Kidney (tissue), 14 donors: Measurements from ENCODE around the gene RASGRP3. TPM values are rescaled to one million over a fixed set of nuclear protein-coding genes. Genes with fewer than 3 reads are reported as not detected.

Experiments used
- DNase-seq, 5 donors: peaks; one replicate each; pipeline ENCODE4 v3.0.0-alpha.2; 2013 to 2020
- FAIRE-seq: peaks from 2 replicates; lab custom pipeline; 2012; peaks lifted over from hg19 to GRCh38; lab: Jason Lieb, UNC
- H3K27ac ChIP-seq, 2 donors: one replicate each; pipeline ENCODE4 v1.7.0; 2013; ENCODE audit warnings: low read depth in 2 of 2, low read length in 2 of 2, inconsistent platforms in 1 of 2
- H3K27me3 ChIP-seq: one replicate; pipeline ENCODE4 v1.7.1; 2013; ENCODE audit warnings: low read length, inconsistent platforms; ENCODE audit not compliant: control insufficient read depth, insufficient read depth
- H3K36me3 ChIP-seq, 3 donors: one replicate each; pipeline versions ENCODE4 v1.7.0 to v1.7.1; 2013; ENCODE audit warnings: low read length in 3 of 3, control low read depth in 1 of 3, inconsistent platforms in 1 of 3; ENCODE audit not compliant: insufficient read depth in 3 of 3, control insufficient read depth in 2 of 3
- H3K4me1 ChIP-seq, 3 donors: one replicate each; pipeline versions ENCODE4 v1.7.0 to v1.7.1; 2013; ENCODE audit warnings: low read length in 3 of 3, inconsistent platforms in 1 of 3, low read depth in 1 of 3; ENCODE audit not compliant: control insufficient read depth in 2 of 3, insufficient read depth in 2 of 3
- H3K4me3 ChIP-seq, 3 donors: one replicate each; pipeline versions ENCODE4 v1.7.0 to v1.8.1; 2013; ENCODE audit warnings: low read length in 3 of 3, control low read depth in 1 of 3, inconsistent platforms in 1 of 3
- H3K9ac ChIP-seq, 3 donors: one replicate each; pipeline versions ENCODE4 v1.7.0 to v1.7.1; 2013; ENCODE audit warnings: low read length in 3 of 3, control low read depth in 1 of 3, inconsistent platforms in 1 of 3
- H3K9me3 ChIP-seq, 3 donors: one replicate each; pipeline versions ENCODE4 v1.7.0 to v1.7.1; 2013; ENCODE audit warnings: low read length in 3 of 3, control low read depth in 1 of 3, inconsistent platforms in 1 of 3; ENCODE audit not compliant: control insufficient read depth in 2 of 3, insufficient read depth in 1 of 3
- CTCF ChIP-seq: IDR thresholded peaks from 3 replicates; pipeline ENCODE4 v1.5.1; 2012; ENCODE audit warnings: mild to moderate bottlenecking, moderate library complexity, borderline replicate concordance; ENCODE audit not compliant: insufficient read depth; ENCODE audit errors: extremely low read depth
- intact Hi-C: fragments of 100-400 bp; cut with DNase I; formaldehyde crosslinking; loops from one replicate; pipeline ENCODE4 v1.11.1; 2022
- polyA plus RNA-seq: library from polyadenylated mRNA; stranded (reverse); fragments of 350-450 nt; fragmentation: Illumina TruSeq; extraction: RNeasy Lipid Tissue Mini Kit (QIAGEN cat#74804); gene quantifications from one replicate; pipeline ENCODE4 v1.2.3, GENCODE V29; 2014; ENCODE audit warnings: low read depth, low replicate concordance; ENCODE audit not compliant: insufficient read depth
- total RNA-seq: library from RNA; stranded (reverse); fragmentation: NEBNext Ultra II Directional; extraction: Animal tissue kit (Norgen Biotek cat#: 25700); gene quantifications from one replicate; pipeline ENCODE4 v1.2.1, GENCODE V29; 2021
- donor health status: control.
- donor health status: control.
- donor health status: control.
- donor health status: control.
- donor health status: control.
- donor health status: DM: yes; HTN: yes; CAD: no.
- donor health status: Normal renal cell carcinoma (clear cell type).

The RASGRP3 gene
- total and polyA plus RNA-seq, 2 donors from 2014 or later = 7.8 to 22.6 TPM

- FAIRE-seq = no peak
- no peak overlapping the region for H3K9ac ChIP-seq
- no peak for DNase-seq
- no peaks in the 10 kb centered on the region for H3K27me3 ChIP-seq
- intact Hi-C loops = no loop called here
- H3K36me3 ChIP-seq = no peaks in the 10 kb centered on the region
- H3K4me3 ChIP-seq = no peak overlapping the region
- peaks cover 0 to 4% (median 2%) of the 10 kb centered on the region in 3 donors for H3K9me3 ChIP-seq
- no peak for TF ChIP-seq CTCF
- no peak overlapping the region for H3K27ac ChIP-seq
- peaks cover 0 to 9% (median 5%) of the 10 kb centered on the region in 3 donors for H3K4me1 ChIP-seq
These were observed 12.5 kb downstream of the RASGRP3 start for GRCh38 chr2:33488715-33489540.

GRCh38 chr2:33489835-33490431 is 13.5 kb downstream of the RASGRP3 start:
- Histone ChIP-seq H3K27ac (no peak overlapping the region), H3K27me3 (no peaks in the 10 kb centered on the region), H3K9me3 (peaks cover 0 to 4% (median 2%) of the 10 kb centered on the region in 3 donors), H3K36me3 (no peaks in the 10 kb centered on the region), H3K4me1 (peaks cover 0 to 7% (median 5%) of the 10 kb centered on the region in 3 donors), H3K9ac (no peak overlapping the region), H3K4me3 (no peak overlapping the region)
- no peak for FAIRE-seq
- DNase-seq = no peak
- intact Hi-C loops = no loop called here
- TF ChIP-seq CTCF = no peak

GRCh38 chr2:33491441-33492084 is 15.1 kb downstream of the RASGRP3 start:
- intact Hi-C loops = no loop called here
- peaks cover 0 to 2% (median 2%) of the 10 kb centered on the region in 3 donors for H3K9me3 ChIP-seq
- FAIRE-seq (no peak), DNase-seq (peak in 2 of 5 donors; percentile 31 to 44)
- peaks cover 0 to 7% (median 5%) of the 10 kb centered on the region in 3 donors for H3K4me1 ChIP-seq
- H3K27me3 ChIP-seq = no peaks in the 10 kb centered on the region
- no peaks in the 10 kb centered on the region for H3K36me3 ChIP-seq
- no peak overlapping the region for H3K9ac ChIP-seq
- H3K4me3 ChIP-seq = no peak overlapping the region
- TF ChIP-seq CTCF = no peak
- H3K27ac ChIP-seq = no peak overlapping the region
